HEK293 (cell line): Measurements from ENCODE around the gene S100A1.

Experiments
- ATF2 ChIP-seq: fragments of 450-650 bp; formaldehyde crosslinking; IDR thresholded peaks from 2 replicates; pipeline ENCODE4 v1.5.1; 2016; ENCODE audit warnings: missing biosample characterization, missing genetic modification characterization, low read depth
- BCL11A ChIP-seq: fragments of 450-650 bp; formaldehyde crosslinking; IDR thresholded peaks from 2 replicates; pipeline ENCODE4 v1.5.1; 2016; ENCODE audit warnings: low read depth, missing biosample characterization, missing genetic modification characterization
- CTCF ChIP-seq: fragments of 450-650 bp; formaldehyde crosslinking; IDR thresholded peaks from 2 replicates; pipeline ENCODE4 v1.5.1; 2016; ENCODE audit warnings: missing biosample characterization, missing genetic modification characterization
- REST ChIP-seq: fragments of 450-650 bp; formaldehyde crosslinking; IDR thresholded peaks from 2 replicates; pipeline ENCODE4 v1.5.1; 2016; ENCODE audit warnings: missing biosample characterization, missing genetic modification characterization
- ZBTB11 ChIP-seq: fragments of 450-650 bp; formaldehyde crosslinking; conservative IDR thresholded peaks from 2 replicates; pipeline ENCODE4 v1.5.1; 2016; ENCODE audit warnings: low read depth, missing biosample characterization, missing genetic modification characterization
- ZBTB8A ChIP-seq: fragments of 450-650 bp; formaldehyde crosslinking; IDR thresholded peaks from 2 replicates; pipeline ENCODE4 v1.5.1; 2016; ENCODE audit warnings: missing biosample characterization, missing genetic modification characterization
- ZEB2 ChIP-seq: fragments of 450-650 bp; formaldehyde crosslinking; IDR thresholded peaks from 2 replicates; pipeline ENCODE4 v1.5.1; 2016; ENCODE audit warnings: missing biosample characterization, missing genetic modification characterization
- ZNF433 ChIP-seq: fragments of 450-650 bp; formaldehyde crosslinking; IDR thresholded peaks from 2 replicates; pipeline ENCODE4 v1.5.1; 2016; ENCODE audit warnings: missing biosample characterization, missing genetic modification characterization, low read depth
- ZNF843 ChIP-seq: fragments of 450-650 bp; formaldehyde crosslinking; IDR thresholded peaks from 2 replicates; pipeline ENCODE4 v1.5.1; 2016; ENCODE audit warnings: missing biosample characterization, missing genetic modification characterization
- ZSCAN5A ChIP-seq: fragments of 450-650 bp; formaldehyde crosslinking; IDR thresholded peaks from 2 replicates; pipeline ENCODE4 v1.5.1; 2016; ENCODE audit warnings: missing biosample characterization, missing genetic modification characterization

- TF ChIP-seq CTCF (no peak), ZNF843 (tag by site-specific recombination) (no peak), ZBTB8A (no peak), ZEB2 (tag by site-specific recombination) (no peak), ATF2 (tag by site-specific recombination) (no peak), REST (tag by site-specific recombination) (no peak), ZBTB11 (tag by site-specific recombination) (no peak), ZNF433 (tag by site-specific recombination) (no peak), ZSCAN5A (tag by site-specific recombination) (no peak), BCL11A (tag by site-specific recombination) (no peak)
Measured at GRCh38 chr1:153598309-153599172, 29.7 kb upstream of the S100A1 start.
